ENCODE results near the gene SLC9A9.

Gene SLC9A9

DNA sequence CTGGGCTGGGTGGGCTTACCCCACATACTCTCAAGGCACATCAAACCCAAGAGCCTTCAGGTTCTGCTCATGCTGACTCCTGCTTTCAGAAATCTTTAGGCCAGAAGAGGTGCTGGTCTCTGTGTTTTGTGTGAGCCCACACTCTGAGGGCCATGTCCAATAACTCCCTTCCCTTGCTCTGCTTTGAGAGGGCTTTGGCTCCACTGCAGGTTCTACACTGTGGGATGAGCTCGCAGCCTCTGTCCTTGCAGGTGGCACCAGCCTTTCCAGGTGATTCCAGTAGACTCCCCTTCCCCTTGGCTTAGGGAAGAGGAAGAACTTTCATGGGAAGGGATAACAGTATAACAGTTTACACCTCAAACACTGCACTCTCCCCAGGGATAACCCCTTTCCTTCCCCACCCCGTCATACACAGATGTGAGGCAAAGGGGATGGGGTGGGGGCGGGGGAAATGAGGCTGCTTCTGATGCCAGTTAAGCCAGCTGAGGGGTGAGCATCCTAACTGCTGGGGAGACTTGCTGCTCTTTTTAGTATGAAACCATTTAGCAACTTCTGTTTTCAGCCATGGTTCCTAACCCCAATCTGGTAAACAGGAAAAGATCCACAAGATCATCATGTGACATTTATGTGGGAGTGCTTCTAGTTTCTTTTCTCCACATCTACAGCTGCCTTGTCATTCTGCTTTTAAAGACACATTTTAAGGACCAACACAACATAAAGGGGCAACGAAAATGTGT lies 262.4 kb downstream of the SLC9A9 start:
- DNase-seq: no peak

GRCh38 chr3:143584474-143584873 lies 263.8 kb downstream of the SLC9A9 start:
- DNase-seq: no peak

DNA sequence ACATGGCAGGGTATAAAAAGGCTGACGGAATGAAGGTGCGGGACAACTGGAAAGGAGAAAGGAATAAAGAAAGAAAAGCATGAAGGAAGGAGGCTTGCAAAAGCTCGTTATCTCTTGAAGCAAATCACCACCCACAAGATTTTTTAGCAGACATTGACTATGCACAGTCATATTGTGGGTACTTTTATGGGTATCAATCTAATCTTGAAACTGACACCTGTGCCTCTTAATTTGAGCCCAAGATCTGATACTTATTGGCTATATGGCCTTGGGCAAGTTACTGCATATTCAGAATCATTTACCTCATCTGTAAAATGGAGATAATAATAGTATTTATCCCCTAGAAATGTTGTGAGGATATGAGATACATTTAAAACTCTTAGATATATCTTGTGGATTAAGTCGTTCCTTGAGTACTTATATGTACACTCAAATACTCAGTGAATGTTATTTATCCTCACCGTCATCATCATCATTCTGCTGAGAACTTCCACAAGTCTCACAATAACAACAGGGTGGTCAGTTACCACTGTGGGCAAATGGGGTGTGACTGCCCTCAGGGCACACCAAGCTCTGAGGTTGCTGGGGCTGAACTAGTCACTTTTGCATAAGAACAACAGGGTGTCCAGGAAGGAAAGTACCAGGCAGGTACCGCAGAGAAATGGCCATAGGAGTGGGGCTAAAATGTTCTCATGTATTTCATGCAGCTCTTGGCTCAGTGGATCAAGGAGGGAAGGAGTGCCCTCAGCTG lies 266.1 kb downstream of the SLC9A9 start:
- no peak for DNase-seq

DNA sequence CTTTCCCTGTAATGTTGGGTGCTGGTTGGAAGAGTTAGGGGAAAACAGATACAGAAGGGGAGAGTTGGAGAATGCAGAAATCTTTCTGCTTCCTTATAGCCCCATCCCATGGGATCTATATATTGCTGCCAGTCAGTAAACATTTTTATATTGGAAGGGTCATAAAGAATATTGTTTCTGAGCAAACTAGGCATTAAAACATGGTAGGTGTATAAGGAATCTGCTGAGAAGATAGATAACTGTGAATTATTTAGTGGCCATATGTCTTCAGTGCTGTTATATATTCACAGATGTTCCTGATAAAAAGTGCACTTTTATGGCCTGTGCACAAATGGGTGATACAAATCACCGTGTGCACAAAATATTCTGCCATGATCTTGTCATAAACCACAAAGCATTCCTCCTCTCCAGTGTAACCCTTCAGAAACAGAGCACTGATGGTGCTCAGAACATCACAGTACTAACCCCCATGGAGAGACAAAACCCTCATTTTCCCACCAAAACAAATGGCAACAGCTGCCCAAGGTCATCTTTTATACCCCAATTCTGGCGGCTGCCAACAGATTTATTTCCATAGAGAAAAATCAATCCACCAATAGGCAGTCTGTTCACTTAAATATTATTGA lies 269.3 kb downstream of the SLC9A9 start:
- no peak for DNase-seq

GRCh38 chr3:143576568-143577270 lies 271.5 kb downstream of the SLC9A9 start:
- no peak for DNase-seq

- no peak for DNase-seq
Observed at GRCh38 chr3:143574933-143575332, 273.3 kb downstream of the SLC9A9 start.

GRCh38 chr3:143573610-143574303 lies 274.5 kb downstream of the SLC9A9 start:
- DNase-seq: no peak

- DNase-seq: no peak
Observed at GRCh38 chr3:143571548-143571947, 276.7 kb downstream of the SLC9A9 start.

DNA sequence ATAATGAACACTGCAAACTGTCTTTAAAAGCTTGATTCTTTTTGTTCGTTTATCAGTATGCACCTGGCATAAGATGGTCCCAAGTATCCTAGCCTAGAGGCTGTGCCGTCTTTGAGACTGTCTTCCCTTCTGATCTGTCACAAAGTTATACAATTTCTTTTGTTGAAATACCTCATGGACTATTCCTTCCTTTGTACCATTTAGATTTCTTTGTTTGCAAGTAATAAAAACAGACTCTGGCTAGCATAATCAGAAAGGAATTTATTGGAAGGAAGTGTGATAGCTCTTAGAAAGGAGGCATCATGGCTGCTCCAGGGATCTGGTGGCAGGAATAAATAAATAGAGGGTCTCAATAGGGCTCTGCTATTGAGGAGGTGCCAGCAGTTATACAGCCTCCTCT lies 280.4 kb downstream of the SLC9A9 start:
- no peak for DNase-seq

- DNase-seq: no peak
Observed at GRCh38 chr3:143565951-143566350, 282.3 kb downstream of the SLC9A9 start.

GRCh38 chr3:143563786-143564185 lies 284.5 kb downstream of the SLC9A9 start:
- no peak for DNase-seq

DNA sequence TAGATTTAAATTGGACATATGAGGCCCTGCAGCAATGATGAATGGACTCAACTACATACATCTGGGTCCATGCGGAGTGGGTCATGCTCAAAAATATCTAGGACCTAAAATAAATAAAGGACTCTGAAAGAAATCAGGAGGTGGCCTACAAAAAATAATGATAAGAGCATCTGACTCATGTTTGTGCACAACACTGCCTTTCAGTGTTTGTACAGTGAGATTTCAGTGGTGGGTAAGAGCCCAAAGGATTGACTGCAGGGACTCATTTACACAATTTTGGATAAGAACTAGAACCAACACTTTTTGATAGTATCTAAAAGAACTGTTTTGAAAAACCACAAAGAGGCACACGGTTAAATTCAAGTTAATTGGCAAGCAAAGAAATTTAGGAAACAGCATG lies 285.5 kb downstream of the SLC9A9 start:
- DNase-seq: no peak

- DNase-seq: no peak
Observed at GRCh38 chr3:143559296-143559695, 289.0 kb downstream of the SLC9A9 start.

GRCh38 chr3:143552851-143553250 lies 295.4 kb downstream of the SLC9A9 start:
- no peak for DNase-seq

GRCh38 chr3:143551761-143552160 lies 296.5 kb downstream of the SLC9A9 start:
- DNase-seq: no peak

GRCh38 chr3:143548861-143549497 lies 299.3 kb downstream of the SLC9A9 start:
- no peak for DNase-seq

DNA sequence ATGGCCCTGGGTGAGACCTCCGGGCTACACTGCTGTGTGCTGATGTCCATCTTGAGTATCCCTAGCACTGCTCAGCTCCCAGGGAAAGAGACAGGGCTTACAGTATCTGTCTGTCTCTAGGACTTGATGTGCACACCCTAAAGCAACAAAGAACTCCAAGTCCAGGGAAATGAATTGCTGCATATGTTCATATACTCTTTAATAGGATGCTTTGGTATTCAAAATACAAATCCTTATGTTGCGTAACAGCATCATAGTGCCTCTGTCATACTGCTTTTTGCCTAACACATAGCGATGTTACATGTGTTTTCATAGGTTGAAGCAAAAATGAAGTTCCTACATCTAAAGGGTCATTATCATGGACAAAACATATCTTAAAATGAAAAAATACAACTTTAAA lies 299.9 kb downstream of the SLC9A9 start:
- no peak for DNase-seq

DNA sequence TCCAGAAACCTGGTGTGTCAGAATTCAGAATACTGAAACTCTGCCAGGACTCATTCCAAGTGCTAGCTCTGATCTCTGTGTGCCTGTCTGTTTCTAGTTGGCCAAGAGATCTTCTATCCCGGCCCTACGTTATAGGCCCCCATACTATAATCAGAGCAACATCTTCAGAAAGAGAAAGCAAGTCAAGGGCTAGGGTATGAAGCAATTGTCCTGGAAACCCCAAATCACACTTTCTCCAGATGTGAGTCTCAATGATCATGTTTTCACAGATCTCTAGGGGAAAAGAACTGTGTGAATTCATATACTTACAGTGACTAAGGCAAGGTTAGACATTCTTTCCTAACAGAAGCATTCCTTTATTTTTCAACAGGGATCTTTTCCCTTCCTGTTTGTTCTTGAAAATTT lies 309.7 kb downstream of the SLC9A9 start:
- DNase-seq: no peak

- DNase-seq: no peak
Observed at GRCh38 chr3:143538061-143538460, 310.2 kb downstream of the SLC9A9 start.

- no peak for DNase-seq
Observed at GRCh38 chr3:143536817-143537535, 311.3 kb downstream of the SLC9A9 start.

DNA sequence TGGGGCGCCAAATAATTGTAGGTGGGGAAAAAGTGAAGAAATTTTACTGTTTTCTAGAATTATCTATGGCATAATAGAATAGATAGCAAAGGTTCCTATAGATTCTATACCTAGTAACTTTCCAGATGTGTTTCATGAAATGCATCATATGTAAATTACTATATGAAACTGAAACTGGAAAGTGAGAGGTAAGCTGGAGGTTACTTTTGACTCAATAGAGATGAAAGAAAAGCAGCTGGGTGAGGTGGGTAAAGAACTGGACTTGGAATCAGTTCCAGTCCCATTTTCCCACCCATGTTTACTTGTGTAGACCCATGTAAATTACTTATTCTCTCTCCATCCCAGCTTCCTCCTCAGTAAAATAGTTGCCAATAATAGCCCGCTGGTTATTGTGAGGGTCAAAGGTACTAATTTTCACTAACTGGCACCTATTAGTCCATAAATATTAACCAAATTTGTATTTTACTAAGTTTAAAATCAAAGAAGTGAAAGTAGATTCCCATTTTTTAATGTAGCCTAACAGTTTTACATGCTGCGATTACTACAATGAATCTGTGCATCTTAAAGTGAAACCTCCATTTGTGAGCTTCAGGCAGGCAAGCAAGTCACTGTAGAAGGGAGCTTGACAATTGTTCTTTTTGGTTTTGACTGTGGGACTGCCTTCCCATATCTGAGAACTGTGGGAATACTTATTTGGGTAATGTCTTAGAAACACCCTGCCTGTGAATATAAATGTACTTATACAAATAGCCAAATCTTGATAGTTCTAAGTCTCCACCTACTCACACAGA lies 312.1 kb downstream of the SLC9A9 start:
- no peak for DNase-seq

All from activated CD8-positive, alpha-beta memory T cell treated with anti-CD3 and anti-CD28 coated beads, Interleukin-2, amount 50 U/mL, for 4 hours (primary cell).